ENCODE results near the gene PRKG1. TPM values are rescaled to one million over a fixed set of nuclear protein-coding genes. Genes with fewer than 3 reads are reported as not detected.
A peak's percentile ranks its signal among the peaks of the same experiment; 100 is the strongest.

PRKG1 gene
- total and polyA plus RNA-seq, 4 donors = 6.8 to 38.1 (median 15.4) TPM

GRCh38 chr10:51886438-51887068, 812.3 kb downstream of the PRKG1 start:
- no peaks in the 10 kb centered on the region for H3K36me3 ChIP-seq (ENCODE audit: control insufficient read depth, insufficient read depth, low read length)
- H3K4me1 ChIP-seq (ENCODE audit: control insufficient read depth, insufficient read depth, low read length) = no peaks in the 10 kb centered on the region
- no peaks in the 10 kb centered on the region for H3K9me3 ChIP-seq (ENCODE audit: control insufficient read depth, insufficient read depth, low read length)
- no peaks in the 10 kb centered on the region for H3K27me3 ChIP-seq (ENCODE audit: control insufficient read depth, insufficient read depth, low read length)
- H3K4me3 ChIP-seq (ENCODE audit: low read depth, low read length) = no peak overlapping the region
- DNase-seq (ENCODE audit: low read depth in 4 of 6, low spot score in 6 of 6) = no peak
- 100% methylated on average over 1 of the region's 4 CpGs for WGBS (ENCODE audit: insufficient coverage)
- H3K27ac ChIP-seq (ENCODE audit: low read depth, low read length) = no peak overlapping the region

GRCh38 chr10:51888263-51888662, 814.0 kb downstream of the PRKG1 start:
- no peaks in the 10 kb centered on the region for H3K27me3 ChIP-seq (ENCODE audit: control insufficient read depth, insufficient read depth, low read length)
- H3K9me3 ChIP-seq (ENCODE audit: control insufficient read depth, insufficient read depth, low read length) = no peaks in the 10 kb centered on the region
- no peak overlapping the region for H3K4me3 ChIP-seq (ENCODE audit: low read depth, low read length)
- H3K36me3 ChIP-seq (ENCODE audit: control insufficient read depth, insufficient read depth, low read length) = no peaks in the 10 kb centered on the region
- H3K4me1 ChIP-seq (ENCODE audit: control insufficient read depth, insufficient read depth, low read length) = no peaks in the 10 kb centered on the region
- no peak overlapping the region for H3K27ac ChIP-seq (ENCODE audit: low read depth, low read length)
- no peak for DNase-seq (ENCODE audit: low read depth in 4 of 6, low spot score in 6 of 6)

- no peaks in the 10 kb centered on the region for H3K27me3 ChIP-seq (ENCODE audit: control insufficient read depth, insufficient read depth, low read length)
- no peaks in the 10 kb centered on the region for H3K36me3 ChIP-seq (ENCODE audit: control insufficient read depth, insufficient read depth, low read length)
- H3K4me1 ChIP-seq (ENCODE audit: control insufficient read depth, insufficient read depth, low read length) = no peaks in the 10 kb centered on the region
- no peak overlapping the region for H3K27ac ChIP-seq (ENCODE audit: low read depth, low read length)
- H3K9me3 ChIP-seq (ENCODE audit: control insufficient read depth, insufficient read depth, low read length) = no peaks in the 10 kb centered on the region
- H3K4me3 ChIP-seq (ENCODE audit: low read depth, low read length) = no peak overlapping the region
- WGBS (ENCODE audit: insufficient coverage) = 80% methylated on average over 1 of the region's 1 CpG
- no peak for DNase-seq (ENCODE audit: low read depth in 4 of 6, low spot score in 6 of 6)
Measured at GRCh38 chr10:51892313-51892712, 818.0 kb downstream of the PRKG1 start.

- Histone ChIP-seq H3K27ac (ENCODE audit: low read depth, low read length) (no peak overlapping the region), H3K4me1 (ENCODE audit: control insufficient read depth, insufficient read depth, low read length) (no peaks in the 10 kb centered on the region), H3K36me3 (ENCODE audit: control insufficient read depth, insufficient read depth, low read length) (no peaks in the 10 kb centered on the region), H3K4me3 (ENCODE audit: low read depth, low read length) (no peak overlapping the region), H3K27me3 (ENCODE audit: control insufficient read depth, insufficient read depth, low read length) (no peaks in the 10 kb centered on the region), H3K9me3 (ENCODE audit: control insufficient read depth, insufficient read depth, low read length) (no peaks in the 10 kb centered on the region)
- DNase-seq (ENCODE audit: low read depth in 4 of 6, low spot score in 6 of 6) = peak in 1 of 6 donors; percentile 49
- no CpG with 5 or more reads among the region's 1 CpG for WGBS (ENCODE audit: insufficient coverage)
Measured at GRCh38 chr10:51892965-51893658, 818.8 kb downstream of the PRKG1 start.

GRCh38 chr10:51894771-51895578, 820.7 kb downstream of the PRKG1 start:
- Histone ChIP-seq H3K4me3 (ENCODE audit: low read depth, low read length) (no peak overlapping the region), H3K27ac (ENCODE audit: low read depth, low read length) (no peak overlapping the region), H3K36me3 (ENCODE audit: control insufficient read depth, insufficient read depth, low read length) (no peaks in the 10 kb centered on the region), H3K9me3 (ENCODE audit: control insufficient read depth, insufficient read depth, low read length) (no peaks in the 10 kb centered on the region), H3K4me1 (ENCODE audit: control insufficient read depth, insufficient read depth, low read length) (no peaks in the 10 kb centered on the region), H3K27me3 (ENCODE audit: control insufficient read depth, insufficient read depth, low read length) (no peaks in the 10 kb centered on the region)
- DNase-seq (ENCODE audit: low read depth in 4 of 6, low spot score in 6 of 6) = no peak
- 86% methylated on average over 2 of the region's 5 CpGs for WGBS (ENCODE audit: insufficient coverage)

- Histone ChIP-seq H3K36me3 (ENCODE audit: control insufficient read depth, insufficient read depth, low read length) (no peaks in the 10 kb centered on the region), H3K4me3 (ENCODE audit: low read depth, low read length) (no peak overlapping the region), H3K27ac (ENCODE audit: low read depth, low read length) (no peak overlapping the region), H3K9me3 (ENCODE audit: control insufficient read depth, insufficient read depth, low read length) (no peaks in the 10 kb centered on the region), H3K27me3 (ENCODE audit: control insufficient read depth, insufficient read depth, low read length) (no peaks in the 10 kb centered on the region), H3K4me1 (ENCODE audit: control insufficient read depth, insufficient read depth, low read length) (no peaks in the 10 kb centered on the region)
- 100% methylated on average over 1 of the region's 1 CpG for WGBS (ENCODE audit: insufficient coverage)
- DNase-seq (ENCODE audit: low read depth in 4 of 6, low spot score in 6 of 6) = no peak
Measured at GRCh38 chr10:51896849-51897248, 822.6 kb downstream of the PRKG1 start.

- no peaks in the 10 kb centered on the region for H3K4me1 ChIP-seq (ENCODE audit: control insufficient read depth, insufficient read depth, low read length)
- no peak overlapping the region for H3K4me3 ChIP-seq (ENCODE audit: low read depth, low read length)
- DNase-seq (ENCODE audit: low read depth in 4 of 6, low spot score in 6 of 6) = no peak
- H3K27ac ChIP-seq (ENCODE audit: low read depth, low read length) = no peak overlapping the region
- no peaks in the 10 kb centered on the region for H3K36me3 ChIP-seq (ENCODE audit: control insufficient read depth, insufficient read depth, low read length)
- H3K9me3 ChIP-seq (ENCODE audit: control insufficient read depth, insufficient read depth, low read length) = no peaks in the 10 kb centered on the region
- WGBS (ENCODE audit: insufficient coverage) = no CpG with 5 or more reads among the region's 1 CpG
- no peaks in the 10 kb centered on the region for H3K27me3 ChIP-seq (ENCODE audit: control insufficient read depth, insufficient read depth, low read length)
Measured at GRCh38 chr10:51897560-51897959, 823.3 kb downstream of the PRKG1 start.

- no peaks in the 10 kb centered on the region for H3K4me1 ChIP-seq (ENCODE audit: control insufficient read depth, insufficient read depth, low read length)
- H3K4me3 ChIP-seq (ENCODE audit: low read depth, low read length) = no peak overlapping the region
- no peaks in the 10 kb centered on the region for H3K36me3 ChIP-seq (ENCODE audit: control insufficient read depth, insufficient read depth, low read length)
- WGBS (ENCODE audit: insufficient coverage) = no CpG with 5 or more reads among the region's 1 CpG
- no peaks in the 10 kb centered on the region for H3K27me3 ChIP-seq (ENCODE audit: control insufficient read depth, insufficient read depth, low read length)
- no peak overlapping the region for H3K27ac ChIP-seq (ENCODE audit: low read depth, low read length)
- no peaks in the 10 kb centered on the region for H3K9me3 ChIP-seq (ENCODE audit: control insufficient read depth, insufficient read depth, low read length)
- DNase-seq (ENCODE audit: low read depth in 4 of 6, low spot score in 6 of 6) = no peak
Measured at GRCh38 chr10:51900180-51900579, 825.9 kb downstream of the PRKG1 start.

GRCh38 chr10:51903675-51904074, 829.4 kb downstream of the PRKG1 start:
- Histone ChIP-seq H3K9me3 (ENCODE audit: control insufficient read depth, insufficient read depth, low read length) (no peaks in the 10 kb centered on the region), H3K4me1 (ENCODE audit: control insufficient read depth, insufficient read depth, low read length) (no peaks in the 10 kb centered on the region), H3K4me3 (ENCODE audit: low read depth, low read length) (no peak overlapping the region), H3K27me3 (ENCODE audit: control insufficient read depth, insufficient read depth, low read length) (no peaks in the 10 kb centered on the region), H3K27ac (ENCODE audit: low read depth, low read length) (no peak overlapping the region), H3K36me3 (ENCODE audit: control insufficient read depth, insufficient read depth, low read length) (no peaks in the 10 kb centered on the region)
- no peak for DNase-seq (ENCODE audit: low read depth in 4 of 6, low spot score in 6 of 6)
- no CpG with 5 or more reads among the region's 1 CpG for WGBS (ENCODE audit: insufficient coverage)
